Prostate gland (tissue), 2 donors: ENCODE data around the gene HOXC6. TPM values are rescaled to one million over a fixed set of nuclear protein-coding genes. Genes with fewer than 3 reads are reported as not detected.

Experiments used
- DNase-seq: peaks from one replicate; pipeline ENCODE4 v3.0.0-alpha.2; 2019; ENCODE audit warnings: low spot score
- H3K27ac ChIP-seq, 2 donors: fragments of 200-600 bp; sonication (generic); 2 replicates each; pipeline ENCODE4 v1.5.1; 2017 to 2019
- H3K27me3 ChIP-seq: fragments of 200-600 bp; sonication (generic); replicated peaks from 2 replicates; pipeline ENCODE4 v1.5.1; 2019; ENCODE audit not compliant: insufficient read depth
- H3K36me3 ChIP-seq, 2 donors: fragments of 200-600 bp; sonication (generic); 1 replicate in 1 of 2; 2 replicates in 1 of 2; pipeline versions ENCODE4 v1.5.1 to v1.8.1; 2017 to 2019
- H3K4me1 ChIP-seq: fragments of 200-600 bp; sonication (generic); replicated peaks from 2 replicates; pipeline ENCODE4 v1.5.1; 2019
- H3K4me3 ChIP-seq, 2 donors: fragments of 200-600 bp; sonication (generic); 2 replicates each; pipeline ENCODE4 v1.5.1; 2017 to 2019
- H3K9me3 ChIP-seq: fragments of 200-600 bp; sonication (generic); 2 replicates; pipeline ENCODE4 v1.5.1; 2017
- POLR2A ChIP-seq: fragments of 450-650 bp; IDR thresholded peaks from one replicate; pipeline ENCODE4 v1.6.1; 2016; ENCODE audit warnings: antibody characterized with exemption, mild to moderate bottlenecking
- POLR2AphosphoS5 ChIP-seq: sonication (generic); formaldehyde crosslinking; IDR thresholded peaks from one replicate; pipeline ENCODE4 v1.6.1; 2017; ENCODE audit warnings: antibody characterized with exemption
- WGBS: methylation state at CpG from one replicate; pipeline ENCODE4 v1.1.5; 2018; 5-methylcytosine and 5-hydroxymethylcytosine counted together
- intact Hi-C: fragments of 100-400 bp; cut with DNase I; formaldehyde crosslinking; loops from one replicate; pipeline ENCODE4 v1.14.2; 2022
- total RNA-seq, 2 donors: library from RNA; depleted of rRNA; stranded (reverse); fragments of >200 nt; gene quantifications; one replicate each; pipeline ENCODE4 v1.1.0, GENCODE V29; 2016
- TF ChIP-seq, protein P1 (sequence below), 4 experiments: fragments of 200-600 bp in 2 of 4; fragments of 450-650 bp in 2 of 4; sonication (generic) in 2 of 4; IDR thresholded peaks; 1 replicate in 3 of 4; 2 replicates in 1 of 4; pipeline ENCODE4 v1.5.1; 2016 to 2019; ENCODE audit warnings: antibody characterized with exemption in 4 of 4, mild to moderate bottlenecking in 2 of 4, moderate library complexity in 2 of 4

Gene HOXC6
- total RNA-seq = 1 to 10 TPM in 1 of 2 donors, not detected in 1; 1.3 TPM

DNA sequence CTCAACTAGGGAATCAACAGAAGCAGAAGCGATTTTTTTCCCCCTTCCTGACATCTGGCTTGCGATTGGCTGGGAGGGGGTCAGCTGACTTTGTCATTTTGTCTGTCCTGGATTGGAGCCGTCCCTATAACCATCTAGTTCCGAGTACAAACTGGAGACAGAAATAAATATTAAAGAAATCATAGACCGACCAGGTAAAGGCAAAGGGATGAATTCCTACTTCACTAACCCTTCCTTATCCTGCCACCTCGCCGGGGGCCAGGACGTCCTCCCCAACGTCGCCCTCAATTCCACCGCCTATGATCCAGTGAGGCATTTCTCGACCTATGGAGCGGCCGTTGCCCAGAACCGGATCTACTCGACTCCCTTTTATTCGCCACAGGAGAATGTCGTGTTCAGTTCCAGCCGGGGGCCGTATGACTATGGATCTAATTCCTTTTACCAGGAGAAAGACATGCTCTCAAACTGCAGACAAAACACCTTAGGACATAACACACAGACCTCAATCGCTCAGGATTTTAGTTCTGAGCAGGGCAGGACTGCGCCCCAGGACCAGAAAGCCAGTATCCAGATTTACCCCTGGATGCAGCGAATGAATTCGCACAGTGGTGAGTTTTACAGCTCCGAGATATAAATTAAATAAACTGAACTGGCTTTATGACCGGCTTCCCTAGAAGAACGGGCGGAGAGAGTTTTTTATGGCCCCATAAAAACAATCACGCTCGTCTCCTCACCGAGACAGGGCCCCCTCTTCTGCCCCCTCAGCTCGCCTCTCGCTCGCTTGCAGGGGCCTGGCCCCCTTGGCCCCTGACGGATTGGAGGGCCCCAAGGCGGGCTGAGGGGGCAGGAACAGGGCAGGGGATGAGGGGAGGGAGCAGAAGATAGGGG lies at the start of gene HOXC6:
Gene HOXC6, plus strand, starts transcription at position 127 of the 888 bp plus-strand sequence. Its CDS starts 82 bp downstream, at position 209.
- WGBS = 4% methylated on average over 36 of the region's 36 CpGs
- Histone ChIP-seq H3K27me3 (peaks cover 73% of the 10 kb centered on the region), H3K27ac (no peak within 1 kb of the TSS), H3K36me3 (no peaks in the 10 kb centered on the region), H3K4me3 (no peak within 1 kb of the TSS), H3K9me3 (no peaks in the 10 kb centered on the region), H3K4me1 (no peaks in the 10 kb centered on the region)
- intact Hi-C loops = no loop called here
- TF ChIP-seq, protein P1, sequence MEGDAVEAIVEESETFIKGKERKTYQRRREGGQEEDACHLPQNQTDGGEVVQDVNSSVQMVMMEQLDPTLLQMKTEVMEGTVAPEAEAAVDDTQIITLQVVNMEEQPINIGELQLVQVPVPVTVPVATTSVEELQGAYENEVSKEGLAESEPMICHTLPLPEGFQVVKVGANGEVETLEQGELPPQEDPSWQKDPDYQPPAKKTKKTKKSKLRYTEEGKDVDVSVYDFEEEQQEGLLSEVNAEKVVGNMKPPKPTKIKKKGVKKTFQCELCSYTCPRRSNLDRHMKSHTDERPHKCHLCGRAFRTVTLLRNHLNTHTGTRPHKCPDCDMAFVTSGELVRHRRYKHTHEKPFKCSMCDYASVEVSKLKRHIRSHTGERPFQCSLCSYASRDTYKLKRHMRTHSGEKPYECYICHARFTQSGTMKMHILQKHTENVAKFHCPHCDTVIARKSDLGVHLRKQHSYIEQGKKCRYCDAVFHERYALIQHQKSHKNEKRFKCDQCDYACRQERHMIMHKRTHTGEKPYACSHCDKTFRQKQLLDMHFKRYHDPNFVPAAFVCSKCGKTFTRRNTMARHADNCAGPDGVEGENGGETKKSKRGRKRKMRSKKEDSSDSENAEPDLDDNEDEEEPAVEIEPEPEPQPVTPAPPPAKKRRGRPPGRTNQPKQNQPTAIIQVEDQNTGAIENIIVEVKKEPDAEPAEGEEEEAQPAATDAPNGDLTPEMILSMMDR (IDR thresholded peaks at IDR 0.05) = no peak
- TF ChIP-seq POLR2AphosphoS5 (peak; percentile 62), POLR2A (no peak)
- DNase-seq = no peak

DNA sequence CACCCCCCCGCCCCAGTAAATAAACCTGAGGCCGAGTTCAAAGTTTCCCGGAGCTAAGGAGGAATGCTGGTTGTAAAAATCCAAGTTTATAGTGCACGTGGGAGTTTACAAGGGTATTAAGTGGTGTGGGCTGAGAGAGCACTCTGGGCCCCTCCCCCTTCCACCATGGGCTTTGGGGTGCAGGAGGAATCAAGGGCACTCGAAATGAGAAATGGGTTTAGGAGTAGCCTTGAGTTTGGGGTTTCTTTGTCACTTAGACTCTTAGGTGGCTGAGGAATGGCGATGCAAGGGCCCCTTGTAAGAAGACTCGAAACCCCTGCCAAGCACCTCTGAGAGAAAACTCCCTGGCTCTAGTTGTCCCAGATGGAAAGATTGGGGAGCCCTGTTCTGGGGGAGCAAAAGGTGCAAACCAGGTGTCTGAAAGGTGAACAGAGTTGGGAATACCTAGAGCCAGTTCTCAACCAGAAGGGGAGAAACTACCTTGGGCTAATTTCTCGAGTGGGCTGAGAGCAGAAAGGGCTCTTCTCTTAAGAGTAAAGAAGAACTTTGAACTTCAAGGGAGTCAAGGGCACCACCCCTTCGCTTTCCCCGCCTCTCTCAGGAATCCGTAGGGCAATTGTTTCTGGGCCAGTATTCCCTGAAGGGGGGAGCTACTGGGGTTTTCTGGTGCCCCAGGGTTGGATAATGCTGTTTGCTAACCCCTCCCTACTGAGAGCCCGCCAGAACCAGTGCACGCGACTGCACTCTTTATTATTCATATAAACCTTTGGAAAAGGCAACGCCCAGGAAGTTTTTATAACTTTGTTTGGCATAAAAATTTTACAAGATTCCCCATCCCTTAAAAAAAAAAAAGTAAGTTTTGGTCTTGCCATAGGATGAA lies 49.5 kb upstream of the HOXC6 start:
- intact Hi-C loops = no loop called here
- TF ChIP-seq, protein P1 (IDR thresholded peaks at IDR 0.05) = no peak
- no peak for TF ChIP-seq POLR2A
- peak; percentile 19 for TF ChIP-seq POLR2AphosphoS5
- no peaks in the 10 kb centered on the region for H3K4me1 ChIP-seq
- 9% methylated on average over 15 of the region's 15 CpGs for WGBS
- no peak overlapping the region for H3K27ac ChIP-seq
- no peaks in the 10 kb centered on the region for H3K36me3 ChIP-seq
- no peaks in the 10 kb centered on the region for H3K9me3 ChIP-seq
- peaks cover 62% of the 10 kb centered on the region for H3K27me3 ChIP-seq
- H3K4me3 ChIP-seq = no peak overlapping the region
- no peak for DNase-seq

DNA sequence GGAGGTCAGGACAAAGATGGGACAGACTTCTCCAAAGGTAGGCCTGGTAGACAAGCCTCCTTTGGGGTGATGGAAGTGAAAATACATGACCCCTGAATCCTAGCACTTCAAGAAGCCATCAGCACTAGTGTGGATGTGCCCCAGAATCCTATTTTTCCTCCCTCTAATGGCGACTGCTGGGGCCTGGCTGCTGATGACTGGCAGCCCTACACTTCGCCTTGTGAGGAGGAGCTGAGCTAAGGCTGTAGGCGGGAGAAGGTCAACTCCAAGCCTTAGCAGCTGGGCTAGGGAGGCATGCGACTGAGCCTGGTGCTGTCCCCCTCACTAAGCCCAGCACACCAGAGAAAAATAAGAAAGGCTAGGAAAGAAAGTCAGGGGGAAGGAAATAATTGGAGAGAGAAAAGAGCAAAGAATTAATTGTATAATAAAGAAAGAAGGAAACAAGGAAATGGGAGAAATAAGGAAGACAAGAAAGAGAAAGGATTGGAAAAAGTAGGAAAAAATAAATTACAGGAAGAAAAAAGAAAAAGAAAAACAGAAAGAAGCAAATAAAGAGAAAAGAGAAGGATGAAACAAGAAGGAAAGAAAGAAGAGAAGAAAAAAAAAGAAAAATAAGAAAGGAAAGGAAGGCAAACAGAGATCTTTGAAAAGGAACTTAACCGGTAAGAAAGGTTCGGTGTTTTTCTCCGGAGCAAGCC lies 48.0 kb upstream of the HOXC6 start:
- no peak overlapping the region for H3K4me3 ChIP-seq
- H3K4me1 ChIP-seq = no peaks in the 10 kb centered on the region
- no peak overlapping the region for H3K27ac ChIP-seq
- H3K27me3 ChIP-seq = peaks cover 67% of the 10 kb centered on the region
- intact Hi-C loops = no loop called here
- 53% methylated on average over 7 of the region's 7 CpGs for WGBS
- TF ChIP-seq POLR2A = no peak
- no peak for TF ChIP-seq POLR2AphosphoS5
- TF ChIP-seq, protein P1 (IDR thresholded peaks at IDR 0.05) = no peak
- no peaks in the 10 kb centered on the region for H3K9me3 ChIP-seq
- DNase-seq = no peak
- no peaks in the 10 kb centered on the region for H3K36me3 ChIP-seq

DNA sequence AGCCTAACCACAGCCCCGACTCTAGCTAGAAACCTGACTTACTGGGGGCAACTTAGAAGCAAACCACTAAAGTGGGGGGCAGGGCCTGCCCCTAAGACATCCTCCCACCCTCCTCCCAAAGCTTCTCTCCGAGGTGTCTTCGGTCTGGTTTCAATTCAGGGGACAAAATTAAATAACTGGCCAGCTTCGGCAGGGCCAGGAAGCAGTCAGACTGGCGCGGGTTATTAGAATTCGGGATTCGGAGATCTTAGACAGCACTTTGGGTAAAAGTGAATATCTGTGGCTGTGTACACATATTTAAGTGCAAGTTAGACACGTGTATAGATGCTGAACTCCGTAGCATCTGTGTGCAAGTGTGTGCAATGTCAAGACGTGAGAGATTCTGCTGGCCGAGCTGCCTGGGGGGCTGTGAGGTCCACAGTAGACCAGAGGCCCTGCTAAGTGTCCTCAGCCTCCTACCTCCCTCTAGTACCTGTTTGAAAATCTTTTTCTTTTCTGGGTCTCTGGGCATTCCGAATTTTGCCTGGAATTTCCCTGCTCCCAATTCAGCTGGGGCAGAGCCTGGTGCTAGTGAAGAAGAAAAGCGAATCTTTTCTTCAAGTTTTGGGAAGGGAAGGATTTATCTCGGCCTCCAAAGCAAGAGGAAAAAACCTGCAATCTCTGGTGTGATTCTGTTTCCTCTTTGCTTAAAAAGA lies 47.3 kb upstream of the HOXC6 start:
- no peaks in the 10 kb centered on the region for H3K9me3 ChIP-seq
- WGBS = 70% methylated on average over 15 of the region's 15 CpGs
- intact Hi-C loops = no loop called here
- no peak overlapping the region for H3K27ac ChIP-seq
- no peaks in the 10 kb centered on the region for H3K36me3 ChIP-seq
- no peaks in the 10 kb centered on the region for H3K4me1 ChIP-seq
- DNase-seq = no peak
- H3K4me3 ChIP-seq = no peak overlapping the region
- TF ChIP-seq, protein P1 (IDR thresholded peaks at IDR 0.05) = no peak
- TF ChIP-seq POLR2A = no peak
- TF ChIP-seq POLR2AphosphoS5 = no peak
- H3K27me3 ChIP-seq = peaks cover 68% of the 10 kb centered on the region
